ENCODE data around the gene NCAPD2.

NCAPD2 gene

GRCh38 chr12:6529291-6529737 is 35.4 kb downstream of the NCAPD2 start:
- no peak overlapping the region for H3K4me2 ChIP-seq (ENCODE audit: low read depth, low read length, poor library complexity, severe bottlenecking)
- peaks cover 34% of the 10 kb centered on the region for H3K36me3 ChIP-seq (ENCODE audit: low read length)
- no peak overlapping the region for H2AFZ ChIP-seq (ENCODE audit: low read depth, low read length, severe bottlenecking)

GRCh38 chr12:6530576-6531260 is 36.8 kb downstream of the NCAPD2 start:
- no peak overlapping the region for H3K27ac ChIP-seq (ENCODE audit: low read depth, low read length)
- TF ChIP-seq EZH2phosphoT487 (conservative IDR thresholded peaks at IDR 0.05; ENCODE audit: low read length), result no peak
- no peak for TF ChIP-seq CTCF (IDR thresholded peaks at IDR 0.05; ENCODE audit: insufficient read depth, low read length, poor library complexity, severe bottlenecking)
- no peak overlapping the region for H3K4me3 ChIP-seq (ENCODE audit: insufficient read depth, low read length, poor library complexity, severe bottlenecking)
- H3K27me3 ChIP-seq (ENCODE audit: low read length), result no peaks in the 10 kb centered on the region
- H4K20me1 ChIP-seq (ENCODE audit: low read depth, low read length), result peaks cover 4% of the 10 kb centered on the region
- no peaks in the 10 kb centered on the region for H3K9me2 ChIP-seq (replicated peaks; ENCODE audit: insufficient read depth, low read length)
- no peak overlapping the region for H3K4me2 ChIP-seq (ENCODE audit: low read depth, low read length, poor library complexity, severe bottlenecking)
- H2AFZ ChIP-seq (ENCODE audit: low read depth, low read length, severe bottlenecking), result no peak overlapping the region
- H3K36me3 ChIP-seq (ENCODE audit: low read length), result peaks cover 36% of the 10 kb centered on the region
- no peak overlapping the region for H3K9ac ChIP-seq (ENCODE audit: low read length)
- no peaks in the 10 kb centered on the region for H3K9me3 ChIP-seq (ENCODE audit: insufficient read depth, low read length)
- peaks cover 21% of the 10 kb centered on the region for H3K79me2 ChIP-seq (ENCODE audit: insufficient read depth, low read length)
- H3F3A ChIP-seq (ENCODE audit: insufficient read depth), result peaks cover 44% of the 10 kb centered on the region

More at GRCh38 chr12:6529291-6529737, 35.4 kb downstream of the NCAPD2 start:
- H3K79me2 ChIP-seq (ENCODE audit: insufficient read depth, low read length), result peaks cover 7% of the 10 kb centered on the region; the same call in 1 of the 2 replicates
- no peaks in the 10 kb centered on the region for H4K20me1 ChIP-seq (ENCODE audit: low read depth, low read length)
- no peak overlapping the region for H3K27ac ChIP-seq (ENCODE audit: low read depth, low read length)
- H3F3A ChIP-seq (ENCODE audit: insufficient read depth), result peaks cover 32% of the 10 kb centered on the region
- H3K9me3 ChIP-seq (ENCODE audit: insufficient read depth, low read length), result no peaks in the 10 kb centered on the region
- no peak overlapping the region for H3K9ac ChIP-seq (ENCODE audit: low read length)
- H3K27me3 ChIP-seq (ENCODE audit: low read length), result no peaks in the 10 kb centered on the region
- H3K4me3 ChIP-seq (ENCODE audit: insufficient read depth, low read length, poor library complexity, severe bottlenecking), result no peak overlapping the region
- no peaks in the 10 kb centered on the region for H3K9me2 ChIP-seq (replicated peaks; ENCODE audit: insufficient read depth, low read length)
- no peak for TF ChIP-seq EZH2phosphoT487 (conservative IDR thresholded peaks at IDR 0.05; ENCODE audit: low read length)

GRCh38 chr12:6532051-6532926 is 38.4 kb downstream of the NCAPD2 start:
- H3K4me2 ChIP-seq (ENCODE audit: low read depth, low read length, poor library complexity, severe bottlenecking), result peak overlapping the region; percentile 72
- H3K27ac ChIP-seq (ENCODE audit: low read depth, low read length), result peak overlapping the region; percentile 93
- H3K9me2 ChIP-seq (replicated peaks; ENCODE audit: insufficient read depth, low read length), result no peaks in the 10 kb centered on the region
- H3K36me3 ChIP-seq (ENCODE audit: low read length), result peaks cover 37% of the 10 kb centered on the region
- TF ChIP-seq CTCF (IDR thresholded peaks at IDR 0.05; ENCODE audit: insufficient read depth, low read length, poor library complexity, severe bottlenecking) (no peak), EZH2phosphoT487 (conservative IDR thresholded peaks at IDR 0.05; ENCODE audit: low read length) (no peak)
- H4K20me1 ChIP-seq (ENCODE audit: low read depth, low read length), result peaks cover 9% of the 10 kb centered on the region
- no peaks in the 10 kb centered on the region for H3K9me3 ChIP-seq (ENCODE audit: insufficient read depth, low read length)
- no peak overlapping the region for H2AFZ ChIP-seq (ENCODE audit: low read depth, low read length, severe bottlenecking)
- peak overlapping the region; percentile 98 for H3K9ac ChIP-seq (ENCODE audit: low read length)
- H3K79me2 ChIP-seq (ENCODE audit: insufficient read depth, low read length), result peaks cover 31% of the 10 kb centered on the region
- H3F3A ChIP-seq (ENCODE audit: insufficient read depth), result peaks cover 59% of the 10 kb centered on the region
- H3K27me3 ChIP-seq (ENCODE audit: low read length), result no peaks in the 10 kb centered on the region
- peak overlapping the region; percentile 73 for H3K4me3 ChIP-seq (ENCODE audit: insufficient read depth, low read length, poor library complexity, severe bottlenecking)
